Motor neuron (in vitro differentiated cells): ENCODE data around the gene SSR4. TPM values are rescaled to one million over a fixed set of nuclear protein-coding genes. Genes with fewer than 3 reads are reported as not detected.

Source experiments
- ATAC-seq, 8 experiments: fragments of 200-7000 bp; cut with Tn5 transposase; replicated peaks in 6 of 8; 2 replicates each; pipeline ENCODE4 v1.8.0; 2021; ENCODE audit warnings: mild to moderate bottlenecking in 8 of 8, moderate library complexity in 8 of 8
- H3K27ac ChIP-seq, 2 donors: fragments of 250-450 bp; sonication (Bioruptor Pico); 2 replicates each; pipeline ENCODE4 v1.9.0; 2021; ENCODE audit warnings: antibody characterized with exemption in 2 of 2, mild to moderate bottlenecking in 2 of 2, moderate library complexity in 1 of 2
- H3K4me1 ChIP-seq, 2 donors: fragments of 250-450 bp; sonication (Bioruptor Pico); replicated peaks in 1 of 2; 2 replicates each; pipeline ENCODE4 v1.6.1; 2021; ENCODE audit warnings: antibody characterized with exemption in 2 of 2, mild to moderate bottlenecking in 2 of 2, moderate library complexity in 1 of 2
- H3K4me3 ChIP-seq, 5 donors: fragments of 250-450 bp; sonication (Bioruptor Pico); 2 replicates each; pipeline ENCODE4 v1.9.0; 2021; ENCODE audit warnings: antibody characterized with exemption in 5 of 5, mild to moderate bottlenecking in 5 of 5, moderate library complexity in 4 of 5
- WGBS, 10 experiments: fragments of 450-650 bp; shearing (Covaris generic); methylation state at CpG; one replicate each; pipeline ENCODE4 v1.0.0; 2022; 5-methylcytosine and 5-hydroxymethylcytosine counted together
- in situ Hi-C, 9 experiments: fragments of 400-800 bp; cut with MboI; loops; one replicate each; pipeline ENCODE4 v1.15.0; 2021; ENCODE audit warnings: low sequenced_read_pairs in 9 of 9, low pct_unique_long_range_greater_than_20kb in 2 of 9; ENCODE audit not compliant: unreplicated experiment in 9 of 9
- total RNA-seq, 8 experiments: library from RNA; unstranded; fragments of 300-600 nt; gene quantifications; 2 replicates each; pipeline versions ENCODE4 v1.2.3 to v1.2.4, GENCODE V29; 2022

SSR4 gene
- total RNA-seq, 8 experiments from 2014 or later = 327 to 910 (median 415) TPM

DNA sequence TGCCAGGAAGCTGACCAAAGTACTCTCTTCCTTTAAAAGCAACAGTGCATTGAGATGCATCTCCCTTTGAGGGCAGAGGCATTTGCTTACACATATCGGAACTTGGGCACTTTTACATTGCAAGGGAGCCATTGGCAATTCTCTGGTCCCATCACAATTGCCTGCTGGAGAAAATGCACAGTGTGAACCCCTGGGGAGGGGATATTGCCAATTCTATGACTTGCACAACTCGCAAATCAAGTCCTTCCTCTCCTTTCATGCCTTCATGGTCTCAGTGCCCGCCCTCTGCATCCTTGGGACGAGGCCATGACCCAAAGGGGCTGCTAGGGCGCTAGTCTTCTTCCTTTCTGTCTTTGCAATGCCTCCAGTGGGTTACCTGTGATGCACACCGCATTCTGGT is 50.7 kb downstream of the SSR4 start:
- ATAC-seq = no peak
- 10 to 100% (median 21%) methylated on average over 1 to 2 of the region's 6 CpGs; no CpG with 5 or more reads in 7 of the 10 experiments for WGBS, 10 experiments

DNA sequence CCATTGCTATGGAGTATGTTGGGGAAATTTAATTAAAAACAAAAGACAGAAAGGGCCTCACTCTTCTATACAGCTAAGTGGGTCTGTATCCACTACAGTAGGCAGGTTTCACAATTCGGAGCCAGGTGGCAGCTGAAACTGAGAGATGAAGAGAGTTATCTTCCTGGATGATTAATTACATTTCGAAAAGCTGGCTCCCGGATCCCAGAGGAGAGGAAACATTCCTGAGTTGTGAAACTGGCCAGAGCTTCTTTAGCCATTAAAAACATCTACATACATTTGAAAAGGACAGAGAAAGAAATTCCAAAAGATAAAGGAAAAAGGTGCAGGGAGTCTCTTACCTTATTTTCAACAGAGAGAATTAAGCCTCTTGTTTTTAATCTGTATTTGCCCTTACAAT is 51.4 kb downstream of the SSR4 start:
- no peak for ATAC-seq
- peaks cover 0 to 8% of the 10 kb centered on the region in 2 donors for H3K4me1 ChIP-seq
- no peak overlapping the region for H3K27ac ChIP-seq
- 0 to 20% (median 0%) methylated on average over 1 to 2 of the region's 3 CpGs; no CpG with 5 or more reads in 5 of the 10 experiments for WGBS, 10 experiments
- in situ Hi-C loops = no loop called here
- H3K4me3 ChIP-seq = no peak overlapping the region

More for the DNA sequence above, 50.7 kb downstream of the SSR4 start:
- H3K4me1 ChIP-seq = peaks cover 0 to 8% of the 10 kb centered on the region in 2 donors
- no peak overlapping the region for H3K4me3 ChIP-seq
- no peak overlapping the region for H3K27ac ChIP-seq
- in situ Hi-C loops = no loop called here

Other genes starting within 250 kb of the SSR4 start
- 10 to 100 TPM; 11.2 to 18.8 (median 14.6) TPM for gene CCNQ, start 195.5 kb upstream of the SSR4 start, total RNA-seq
- 1 to 10 TPM in 2 of 8 experiments, under 1 TPM in 5, not detected in 1; 0.43 to 2.1 (median 0.77) TPM for gene DUSP9, start 147.5 kb upstream of the SSR4 start, total RNA-seq
- gene PNCK, start 120.9 kb upstream of the SSR4 start, total RNA-seq = 10 to 100 TPM in 4 of 8 experiments, 1 to 10 TPM in 3, under 1 TPM in 1; 0.61 to 30.3 (median 10.6) TPM
- 10 to 100 TPM in 7 of 8 experiments, 1 to 10 TPM in 1; 8.9 to 55.9 (median 38.7) TPM for gene SLC6A8, start 106.7 kb upstream of the SSR4 start, total RNA-seq
- gene BCAP31, start 70.3 kb upstream of the SSR4 start, total RNA-seq = 100 to 1,000 TPM in 3 of 8 experiments, 10 to 100 TPM in 5; 70.0 to 239 (median 86.4) TPM
- gene ABCD1, start 69.8 kb upstream of the SSR4 start, total RNA-seq = 1 to 10 TPM; 3.4 to 6.8 (median 3.6) TPM
- 1 to 10 TPM in 4 of 8 experiments, under 1 TPM in 4; 0.62 to 4.3 (median 1.2) TPM for gene PLXNB3, start 30.4 kb upstream of the SSR4 start, total RNA-seq
- 1 to 10 TPM in 4 of 8 experiments, under 1 TPM in 4; 0.51 to 5.0 (median 0.93) TPM for gene SRPK3, start 13.6 kb upstream of the SSR4 start, total RNA-seq
- gene IDH3G, start 293 bp upstream of the SSR4 start, total RNA-seq = 10 to 100 TPM; 32.2 to 69.3 (median 42.6) TPM
- 100 to 1,000 TPM in 1 of 8 experiments, 10 to 100 TPM in 4, under 1 TPM in 3; 0.09 to 103 (median 57.4) TPM for gene PDZD4, start 35.9 kb downstream of the SSR4 start, total RNA-seq
- 100 to 1,000 TPM in 4 of 8 experiments, 10 to 100 TPM in 1, 1 to 10 TPM in 2, under 1 TPM in 1; 0.87 to 147 (median 96.4) TPM for gene L1CAM, start 91.5 kb downstream of the SSR4 start, total RNA-seq
- gene AVPR2, start 110.0 kb downstream of the SSR4 start, total RNA-seq = 1 to 10 TPM in 1 of 8 experiments, under 1 TPM in 4, not detected in 3; 0.11 to 1.4 (median 0.19) TPM
- gene ARHGAP4, start 131.6 kb downstream of the SSR4 start, total RNA-seq = 10 to 100 TPM in 1 of 8 experiments, 1 to 10 TPM in 6, not detected in 1; 1.6 to 21.7 (median 2.9) TPM
- 100 to 1,000 TPM in 2 of 8 experiments, 10 to 100 TPM in 6; 48.3 to 121 (median 71.4) TPM for gene NAA10, start 140.4 kb downstream of the SSR4 start, total RNA-seq
- gene RENBP, start 150.0 kb downstream of the SSR4 start, total RNA-seq = 10 to 100 TPM in 5 of 8 experiments, 1 to 10 TPM in 3; 5.3 to 46.7 (median 10.6) TPM
- 10 to 100 TPM; 11.8 to 52.2 (median 21.4) TPM for gene HCFC1, start 177.2 kb downstream of the SSR4 start, total RNA-seq
- gene TMEM187, start 178.1 kb downstream of the SSR4 start, total RNA-seq = 1 to 10 TPM; 2.7 to 9.5 (median 4.7) TPM
- gene IRAK1, start 225.2 kb downstream of the SSR4 start, total RNA-seq = 10 to 100 TPM in 7 of 8 experiments, 1 to 10 TPM in 1; 2.7 to 52.9 (median 21.7) TPM